WI38 (cell line): Measurements from ENCODE around the gene NLGN1.

Source experiments
- H3K4me3 ChIP-seq: 2 replicates; pipeline ENCODE4 v1.5.1; 2011; ENCODE audit warnings: low read depth, mild to moderate bottlenecking, control low read depth, low read length
- CTCF ChIP-seq: IDR thresholded peaks from 2 replicates; pipeline ENCODE4 v1.5.1; 2012; ENCODE audit warnings: low read depth, mild to moderate bottlenecking, control low read depth, low read length

NLGN1 gene

GRCh38 chr3:173395412-173396181 lies 1.9 kb upstream of the NLGN1 start:
- H3K4me3 ChIP-seq = peak overlapping the region; percentile 80
- TF ChIP-seq CTCF = no peak

- peak overlapping the region; percentile 80 for H3K4me3 ChIP-seq
Observed at GRCh38 chr3:173396191-173397041, 1.1 kb upstream of the NLGN1 start.

GRCh38 chr3:173398111-173398479 lies 551 bp downstream of the NLGN1 start:
- peak overlapping the region; percentile 80 for H3K4me3 ChIP-seq
- TF ChIP-seq CTCF = no peak

More at GRCh38 chr3:173396191-173397041, 1.1 kb upstream of the NLGN1 start:
- TF ChIP-seq CTCF = no peak

GRCh38 chr3:173399044-173399443 lies 1.5 kb downstream of the NLGN1 start:
- TF ChIP-seq CTCF = no peak
- peak overlapping the region; percentile 80 for H3K4me3 ChIP-seq

GRCh38 chr3:173401369-173401768 lies 3.8 kb downstream of the NLGN1 start:
- TF ChIP-seq CTCF = no peak
- no peak overlapping the region for H3K4me3 ChIP-seq

- H3K4me3 ChIP-seq = no peak overlapping the region
- no peak for TF ChIP-seq CTCF
Observed at GRCh38 chr3:173402656-173403055, 5.1 kb downstream of the NLGN1 start.

- TF ChIP-seq CTCF = no peak
- H3K4me3 ChIP-seq = no peak overlapping the region
Observed at GRCh38 chr3:173403376-173403775, 5.8 kb downstream of the NLGN1 start.
